HepG2 (cell line): ENCODE data around the gene TPGS1. TPM values are rescaled to one million over a fixed set of nuclear protein-coding genes. Genes with fewer than 3 reads are reported as not detected.
A peak's percentile ranks its signal among the peaks of the same experiment; 100 is the strongest.

Experiments used
- CBFB ChIP-seq: sonication (generic); formaldehyde crosslinking; IDR thresholded peaks from 2 replicates; pipeline ENCODE4 v1.4.0; 2020; ENCODE audit warnings: missing genetic modification reagents
- EHMT2 ChIP-seq: fragments of 200-600 bp; sonication (generic); IDR thresholded peaks from 2 replicates; pipeline ENCODE4 v1.7.0; 2017; ENCODE audit warnings: antibody characterized with exemption, low read depth, low read length, borderline replicate concordance
- KMT2B ChIP-seq: IDR thresholded peaks from 2 replicates; pipeline ENCODE4 v1.6.1; 2016; ENCODE audit warnings: missing genetic modification reagents, missing compliant biosample characterization
- MLX ChIP-seq: IDR thresholded peaks from 2 replicates; pipeline ENCODE4 v1.6.1; 2016
- PHF5A ChIP-seq: IDR thresholded peaks from one replicate; pipeline ENCODE4 v1.6.1; 2018; ENCODE audit warnings: low read depth, missing genetic modification reagents; ENCODE audit not compliant: unreplicated experiment
- PRPF4 ChIP-seq: fragments of 200-400 bp; formaldehyde crosslinking; IDR thresholded peaks from 2 replicates; pipeline ENCODE4 v1.6.1; 2016; ENCODE audit warnings: low read length, low read depth; ENCODE audit not compliant: poor library complexity, severe bottlenecking
- SSRP1 ChIP-seq: IDR thresholded peaks from 2 replicates; pipeline ENCODE4 v1.6.1; 2016; ENCODE audit warnings: control low read depth
- TFDP2 ChIP-seq: sonication (generic); formaldehyde crosslinking; IDR thresholded peaks from 2 replicates; pipeline ENCODE4 v1.4.0; 2020; ENCODE audit warnings: missing genetic modification reagents
- UBTF ChIP-seq: sonication (generic); formaldehyde crosslinking; IDR thresholded peaks from 2 replicates; pipeline ENCODE4 v1.4.0; 2020; ENCODE audit warnings: mild to moderate bottlenecking, missing genetic modification reagents
- YY1 ChIP-seq: IDR thresholded peaks from 2 replicates; pipeline ENCODE4 v1.6.1; 2011; ENCODE audit warnings: low read length, low read depth, moderate library complexity, mild to moderate bottlenecking; ENCODE audit not compliant: insufficient read depth, insufficient replicate concordance
- ZBTB42 ChIP-seq: sonication (generic); formaldehyde crosslinking; IDR thresholded peaks from 2 replicates; pipeline ENCODE4 v1.5.0; 2020; ENCODE audit warnings: mild to moderate bottlenecking, missing genetic modification reagents
- ZNF232 ChIP-seq: sonication (generic); formaldehyde crosslinking; IDR thresholded peaks from 2 replicates; pipeline ENCODE4 v1.4.0; 2020; ENCODE audit warnings: missing genetic modification reagents, borderline replicate concordance
- ZNF33A ChIP-seq: sonication (generic); formaldehyde crosslinking; IDR thresholded peaks from 2 replicates; pipeline ENCODE4 v1.5.1; 2020; ENCODE audit warnings: missing genetic modification reagents, mild to moderate bottlenecking, moderate library complexity, borderline replicate concordance
- ZNF431 ChIP-seq: sonication (generic); formaldehyde crosslinking; IDR thresholded peaks from 2 replicates; pipeline ENCODE4 v1.9.0; 2022; ENCODE audit warnings: missing genetic modification reagents, low read depth, mild to moderate bottlenecking, borderline replicate concordance
- ZNF510 ChIP-seq: sonication (generic); formaldehyde crosslinking; IDR thresholded peaks from 2 replicates; pipeline ENCODE4 v1.4.0; 2020; ENCODE audit warnings: low read depth, mild to moderate bottlenecking, missing genetic modification reagents
- ZNF562 ChIP-seq: sonication (generic); formaldehyde crosslinking; IDR thresholded peaks from 2 replicates; pipeline ENCODE4 v1.8.0; 2022; ENCODE audit warnings: missing genetic modification reagents, borderline replicate concordance
- ZNF598 ChIP-seq: sonication (generic); formaldehyde crosslinking; IDR thresholded peaks from 2 replicates; pipeline ENCODE4 v1.5.1; 2020; ENCODE audit warnings: mild to moderate bottlenecking, missing genetic modification reagents, borderline replicate concordance
- ZNF788 ChIP-seq: sonication (generic); formaldehyde crosslinking; IDR thresholded peaks from 2 replicates; pipeline ENCODE4 v1.5.0; 2020; ENCODE audit warnings: mild to moderate bottlenecking, missing genetic modification reagents, borderline replicate concordance
- polyA plus RNA-seq, 8 experiments: library from polyadenylated mRNA; depleted of rRNA in 3 of 8; stranded (reverse) in 7 of 8; unstranded in 1 of 8; fragments of >200 nt; fragmentation: Illumina TruSeq in 4 of 8; extraction: Trizol in 4 of 8; gene quantifications; 2 replicates each; pipeline versions ENCODE4 v1.2.1 to v1.2.3, GENCODE V29; 2011 to 2016; ENCODE audit warnings: low read depth in 4 of 8, missing spikeins in 1 of 8, mixed read lengths in 1 of 8; ENCODE audit not compliant: insufficient read depth in 1 of 8
- total RNA-seq, 5 experiments: library from RNA; depleted of rRNA; stranded (reverse); fragments of >200 nt; fragmentation: Illumina TruSeq; extraction: Trizol; gene quantifications; 2 replicates each; pipeline ENCODE4 v1.2.3, GENCODE V29; 2016; ENCODE audit warnings: low read depth in 1 of 5
- TF ChIP-seq, protein P1 (sequence below): fragments of 450-650 bp; IDR thresholded peaks from 2 replicates; pipeline ENCODE4 v1.6.1; 2017
- TF ChIP-seq, protein P2 (sequence below): sonication (generic); formaldehyde crosslinking; IDR thresholded peaks from 2 replicates; pipeline ENCODE4 v1.4.0; 2020; ENCODE audit warnings: missing genetic modification reagents; ENCODE audit errors: not compliant biosample characterization

The TPGS1 gene
- total and polyA plus RNA-seq, 2 of the 13 experiments (the other 11 are each of a cell fraction or from before 2014, with no cell fraction given): 1.1 to 6.2 TPM

- TF ChIP-seq MLX (CRISPR knock-in tag) (no peak), EHMT2 (no peak), KMT2B (CRISPR knock-in tag) (no peak), UBTF (CRISPR knock-in tag) (no peak; the same call in none of the 2 replicates), ZNF788 (CRISPR knock-in tag) (no peak), PRPF4 (peak; percentile 45), ZNF598 (CRISPR knock-in tag) (no peak), PHF5A (CRISPR knock-in tag) (no peak), YY1 (no peak), ZBTB42 (CRISPR knock-in tag) (no peak), ZNF510 (peak; percentile 42; the same call in 1 of the 2 replicates), ZNF562 (CRISPR knock-in tag) (no peak), ZNF431 (no peak), CBFB (CRISPR knock-in tag) (no peak), ZNF232 (CRISPR knock-in tag) (no peak), TFDP2 (CRISPR knock-in tag) (0 out of 2 replicates have a peak, but pooled peaks have one; percentile 25), SSRP1 (no peak), ZNF33A (no peak)
- TF ChIP-seq, protein P1, sequence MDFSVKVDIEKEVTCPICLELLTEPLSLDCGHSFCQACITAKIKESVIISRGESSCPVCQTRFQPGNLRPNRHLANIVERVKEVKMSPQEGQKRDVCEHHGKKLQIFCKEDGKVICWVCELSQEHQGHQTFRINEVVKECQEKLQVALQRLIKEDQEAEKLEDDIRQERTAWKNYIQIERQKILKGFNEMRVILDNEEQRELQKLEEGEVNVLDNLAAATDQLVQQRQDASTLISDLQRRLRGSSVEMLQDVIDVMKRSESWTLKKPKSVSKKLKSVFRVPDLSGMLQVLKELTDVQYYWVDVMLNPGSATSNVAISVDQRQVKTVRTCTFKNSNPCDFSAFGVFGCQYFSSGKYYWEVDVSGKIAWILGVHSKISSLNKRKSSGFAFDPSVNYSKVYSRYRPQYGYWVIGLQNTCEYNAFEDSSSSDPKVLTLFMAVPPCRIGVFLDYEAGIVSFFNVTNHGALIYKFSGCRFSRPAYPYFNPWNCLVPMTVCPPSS: no peak
- TF ChIP-seq, protein P2, sequence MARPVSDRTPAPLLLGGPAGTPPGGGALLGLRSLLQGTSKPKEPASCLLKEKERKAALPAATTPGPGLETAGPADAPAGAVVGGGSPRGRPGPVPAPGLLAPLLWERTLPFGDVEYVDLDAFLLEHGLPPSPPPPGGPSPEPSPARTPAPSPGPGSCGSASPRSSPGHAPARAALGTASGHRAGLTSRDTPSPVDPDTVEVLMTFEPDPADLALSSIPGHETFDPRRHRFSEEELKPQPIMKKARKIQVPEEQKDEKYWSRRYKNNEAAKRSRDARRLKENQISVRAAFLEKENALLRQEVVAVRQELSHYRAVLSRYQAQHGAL (CRISPR knock-in tag): no peak
These were observed 16.1 kb upstream of the TPGS1 start (continued) for GRCh38 chr19:491146-491741.
